Lung (tissue), 12 donors: ENCODE results near the gene RAD23B. TPM values are rescaled to one million over a fixed set of nuclear protein-coding genes. Genes with fewer than 3 reads are reported as not detected.

Experiments
- ATAC-seq: fragments of 200-7000 bp; cut with Tn5 transposase; one replicate; pipeline ENCODE4 v1.9.1; 2020; ENCODE audit warnings: moderate number of reproducible peaks; ENCODE audit not compliant: insufficient read depth, low FRiP score
- DNase-seq, 3 donors: peaks; one replicate each; pipeline ENCODE4 v3.0.0-alpha.2; 2013 to 2017
- H3K27ac ChIP-seq, 2 donors: one replicate each; pipeline ENCODE4 v1.5.1; 2013; ENCODE audit warnings: mild to moderate bottlenecking in 2 of 2, moderate library complexity in 2 of 2, control low read depth in 1 of 2, inconsistent platforms in 1 of 2, low read depth in 1 of 2, low read length in 1 of 2
- H3K27me3 ChIP-seq, 3 donors: one replicate each; pipeline ENCODE4 v1.5.1; 2013; ENCODE audit warnings: low read length in 2 of 3; ENCODE audit not compliant: control insufficient read depth in 3 of 3, insufficient read depth in 3 of 3
- H3K36me3 ChIP-seq, 4 donors: one replicate each; pipeline ENCODE4 v1.5.1; 2013; ENCODE audit warnings: low read length in 4 of 4, mild to moderate bottlenecking in 1 of 4, moderate library complexity in 1 of 4; ENCODE audit not compliant: control insufficient read depth in 4 of 4, insufficient read depth in 4 of 4
- H3K4me1 ChIP-seq, 5 donors: one replicate each; pipeline ENCODE4 v1.5.1; 2013; ENCODE audit warnings: low read length in 5 of 5, mild to moderate bottlenecking in 2 of 5, moderate library complexity in 1 of 5; ENCODE audit not compliant: control insufficient read depth in 5 of 5, insufficient read depth in 5 of 5
- H3K4me3 ChIP-seq: one replicate; pipeline ENCODE4 v1.5.1; 2013; ENCODE audit warnings: mild to moderate bottlenecking, control low read depth, moderate library complexity
- H3K9ac ChIP-seq, 2 donors: one replicate each; pipeline ENCODE4 v1.5.1; 2013; ENCODE audit warnings: low read length in 2 of 2, control low read depth in 1 of 2; ENCODE audit not compliant: insufficient read depth in 1 of 2
- H3K9me3 ChIP-seq, 4 donors: one replicate each; pipeline ENCODE4 v1.5.1; 2013; ENCODE audit warnings: low read length in 3 of 4, mild to moderate bottlenecking in 1 of 4, moderate library complexity in 1 of 4; ENCODE audit not compliant: control insufficient read depth in 4 of 4, insufficient read depth in 3 of 4
- WGBS, 2 donors: extraction: QIAGEN DNeasy Blood & Tissue Kit; methylation state at CpG; one replicate each; pipeline ENCODE4 v1.1.7; 2013; 5-methylcytosine and 5-hydroxymethylcytosine counted together
- polyA plus RNA-seq, 2 donors: library from polyadenylated mRNA; stranded (reverse); fragments of 200-250 nt; gene quantifications; one replicate each; pipeline ENCODE4 v1.2.1, GENCODE V29; 2013
- total RNA-seq, 2 donors: library from RNA; depleted of rRNA in 1 of 2; stranded (reverse); fragments of >200 nt in 1 of 2; gene quantifications; one replicate each; pipeline ENCODE4 v1.2.1, GENCODE V29; 2014 to 2021
- TF ChIP-seq, protein P1 (sequence below): IDR thresholded peaks from 2 replicates; pipeline ENCODE4 v1.5.1; 2012; ENCODE audit warnings: mild to moderate bottlenecking; ENCODE audit errors: control extremely low read depth, extremely low read depth
- donor health status: control.
- donor health status: control.
- donor health status: Bipolar disorder and iron deficiency.
- donor health status: healthy.
- donor health status: DM: yes; HTN: yes; CAD: no.

Gene RAD23B
- total and polyA plus RNA-seq, 4 donors: 37.9 to 114 (median 62.3) TPM

DNA sequence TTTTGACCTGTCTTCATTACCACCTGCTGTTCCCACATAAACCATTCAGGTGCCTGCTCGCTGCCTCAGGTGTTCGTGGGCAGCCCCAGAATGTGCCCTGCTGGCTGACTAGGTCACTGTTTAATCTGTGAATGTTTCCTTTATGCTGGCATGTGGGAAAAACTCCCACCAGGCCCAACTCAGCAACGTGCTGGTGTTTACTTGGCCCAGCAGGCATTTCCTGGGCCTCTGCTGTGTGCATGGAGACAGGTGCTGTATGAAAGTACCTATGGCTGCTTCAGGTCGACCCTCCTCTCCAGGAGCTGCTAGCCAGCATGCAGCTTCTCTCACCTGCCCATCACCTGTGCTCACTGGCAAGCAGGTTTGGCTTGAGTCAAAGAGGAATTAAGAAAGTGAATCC is 65.8 kb downstream of the RAD23B start:
- WGBS, 2 donors: 54 to 62% methylated on average over 4 of the region's 4 CpGs
- no peak overlapping the region for H3K9ac ChIP-seq
- TF ChIP-seq, protein P1, sequence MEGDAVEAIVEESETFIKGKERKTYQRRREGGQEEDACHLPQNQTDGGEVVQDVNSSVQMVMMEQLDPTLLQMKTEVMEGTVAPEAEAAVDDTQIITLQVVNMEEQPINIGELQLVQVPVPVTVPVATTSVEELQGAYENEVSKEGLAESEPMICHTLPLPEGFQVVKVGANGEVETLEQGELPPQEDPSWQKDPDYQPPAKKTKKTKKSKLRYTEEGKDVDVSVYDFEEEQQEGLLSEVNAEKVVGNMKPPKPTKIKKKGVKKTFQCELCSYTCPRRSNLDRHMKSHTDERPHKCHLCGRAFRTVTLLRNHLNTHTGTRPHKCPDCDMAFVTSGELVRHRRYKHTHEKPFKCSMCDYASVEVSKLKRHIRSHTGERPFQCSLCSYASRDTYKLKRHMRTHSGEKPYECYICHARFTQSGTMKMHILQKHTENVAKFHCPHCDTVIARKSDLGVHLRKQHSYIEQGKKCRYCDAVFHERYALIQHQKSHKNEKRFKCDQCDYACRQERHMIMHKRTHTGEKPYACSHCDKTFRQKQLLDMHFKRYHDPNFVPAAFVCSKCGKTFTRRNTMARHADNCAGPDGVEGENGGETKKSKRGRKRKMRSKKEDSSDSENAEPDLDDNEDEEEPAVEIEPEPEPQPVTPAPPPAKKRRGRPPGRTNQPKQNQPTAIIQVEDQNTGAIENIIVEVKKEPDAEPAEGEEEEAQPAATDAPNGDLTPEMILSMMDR: no peak
- no peak for ATAC-seq
- H3K36me3 ChIP-seq: no peaks in the 10 kb centered on the region
- DNase-seq: no peak
- no peak overlapping the region for H3K27ac ChIP-seq
- no peaks in the 10 kb centered on the region for H3K4me1 ChIP-seq
- H3K27me3 ChIP-seq: no peaks in the 10 kb centered on the region
- no peak overlapping the region for H3K4me3 ChIP-seq
- peaks cover 0 to 1% (median 0%) of the 10 kb centered on the region in 4 donors for H3K9me3 ChIP-seq

DNA sequence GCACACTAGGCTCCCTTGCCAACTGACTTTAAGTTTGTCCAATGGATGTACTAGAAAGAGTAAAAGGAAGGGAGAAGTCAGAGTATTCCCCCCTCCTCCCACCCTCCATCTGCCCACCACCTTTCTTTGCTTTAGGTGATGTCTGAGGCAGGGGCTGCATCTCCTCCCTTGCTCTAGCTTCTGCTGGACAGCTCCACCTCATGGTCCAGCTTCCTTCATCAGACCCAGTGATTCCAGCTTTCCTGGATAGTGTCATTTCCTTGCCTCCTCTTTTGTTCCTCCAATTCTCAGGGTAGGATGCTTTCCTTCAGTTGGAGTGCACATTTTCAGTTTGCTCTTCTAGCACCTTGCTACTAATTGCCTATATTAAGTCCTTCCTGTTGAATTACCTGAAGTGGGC is 67.4 kb downstream of the RAD23B start:
- Histone ChIP-seq H3K4me3 (no peak overlapping the region), H3K9me3 (peaks cover 0 to 3% (median 0%) of the 10 kb centered on the region in 4 donors), H3K36me3 (no peaks in the 10 kb centered on the region), H3K4me1 (no peaks in the 10 kb centered on the region), H3K27ac (no peak overlapping the region), H3K27me3 (no peaks in the 10 kb centered on the region), H3K9ac (no peak overlapping the region)
- no peak for ATAC-seq
- TF ChIP-seq, protein P1: no peak
- no peak for DNase-seq

DNA sequence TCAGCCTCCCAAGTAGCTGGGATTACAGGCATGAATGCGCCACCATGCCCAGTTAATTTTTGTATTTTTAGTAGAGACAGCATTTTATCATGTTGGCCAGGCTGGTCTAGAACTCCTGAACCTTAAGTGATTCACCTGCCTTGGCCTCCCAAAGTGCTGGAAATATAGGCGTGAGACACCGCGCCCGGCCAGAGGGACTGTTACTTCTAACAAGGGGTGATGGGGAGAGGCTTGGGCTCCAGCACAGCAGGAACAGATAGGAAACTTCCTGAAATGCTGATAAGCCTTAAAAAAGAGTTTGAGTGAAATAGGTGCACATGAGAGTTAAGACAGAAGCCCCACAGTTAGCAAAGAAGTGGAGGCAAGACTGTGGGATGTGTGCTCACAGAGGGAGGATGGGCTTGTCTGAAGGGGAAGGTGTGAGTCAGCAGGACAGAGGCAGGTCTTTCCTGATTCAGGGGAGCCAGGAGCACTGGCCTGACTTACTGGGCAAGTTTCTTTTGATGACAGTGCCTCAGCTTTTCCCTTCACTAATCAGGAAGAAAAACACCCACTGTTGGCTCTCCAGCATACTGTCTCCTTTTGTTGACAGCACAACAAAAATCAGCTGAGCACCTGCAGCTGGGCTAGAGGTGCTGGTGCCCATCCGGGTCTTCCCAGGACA is 68.4 kb downstream of the RAD23B start:
- WGBS, 2 donors: 90 to 96% methylated on average over 6 of the region's 6 CpGs
- ATAC-seq: no peak

More for the DNA sequence above, 68.4 kb downstream of the RAD23B start:
- H3K4me1 ChIP-seq: no peaks in the 10 kb centered on the region
- H3K36me3 ChIP-seq: no peaks in the 10 kb centered on the region
- H3K4me3 ChIP-seq: no peak overlapping the region
- no peak for DNase-seq
- TF ChIP-seq, protein P1: no peak
- peaks cover 0 to 3% (median 0%) of the 10 kb centered on the region in 4 donors for H3K9me3 ChIP-seq
- no peak overlapping the region for H3K9ac ChIP-seq
- no peak overlapping the region for H3K27ac ChIP-seq
- H3K27me3 ChIP-seq: no peaks in the 10 kb centered on the region
